LNCaP clone FGC (cell line): ENCODE data around the gene RBM3.
A peak's percentile ranks its signal among the peaks of the same experiment; 100 is the strongest.

ENCODE experiments used
- DNase-seq: peaks from one replicate; pipeline ENCODE4 v3.0.0-alpha.2; 2011; ENCODE audit warnings: low read depth
- H3K4me3 ChIP-seq: 2 replicates; pipeline ENCODE4 v1.5.1; 2011; ENCODE audit warnings: mild to moderate bottlenecking, low read depth, low read length, control low read depth
- TF ChIP-seq, protein P1 (sequence below): IDR thresholded peaks from 2 replicates; pipeline ENCODE4 v1.5.1; 2012; ENCODE audit warnings: mild to moderate bottlenecking; ENCODE audit not compliant: control insufficient read depth, insufficient read depth; ENCODE audit errors: extremely low read depth

Gene RBM3

GRCh38 chrX:48591255-48591791, 17.0 kb downstream of the RBM3 start:
- DNase-seq = no peak
- H3K4me3 ChIP-seq = no peak overlapping the region
- TF ChIP-seq, protein P1, sequence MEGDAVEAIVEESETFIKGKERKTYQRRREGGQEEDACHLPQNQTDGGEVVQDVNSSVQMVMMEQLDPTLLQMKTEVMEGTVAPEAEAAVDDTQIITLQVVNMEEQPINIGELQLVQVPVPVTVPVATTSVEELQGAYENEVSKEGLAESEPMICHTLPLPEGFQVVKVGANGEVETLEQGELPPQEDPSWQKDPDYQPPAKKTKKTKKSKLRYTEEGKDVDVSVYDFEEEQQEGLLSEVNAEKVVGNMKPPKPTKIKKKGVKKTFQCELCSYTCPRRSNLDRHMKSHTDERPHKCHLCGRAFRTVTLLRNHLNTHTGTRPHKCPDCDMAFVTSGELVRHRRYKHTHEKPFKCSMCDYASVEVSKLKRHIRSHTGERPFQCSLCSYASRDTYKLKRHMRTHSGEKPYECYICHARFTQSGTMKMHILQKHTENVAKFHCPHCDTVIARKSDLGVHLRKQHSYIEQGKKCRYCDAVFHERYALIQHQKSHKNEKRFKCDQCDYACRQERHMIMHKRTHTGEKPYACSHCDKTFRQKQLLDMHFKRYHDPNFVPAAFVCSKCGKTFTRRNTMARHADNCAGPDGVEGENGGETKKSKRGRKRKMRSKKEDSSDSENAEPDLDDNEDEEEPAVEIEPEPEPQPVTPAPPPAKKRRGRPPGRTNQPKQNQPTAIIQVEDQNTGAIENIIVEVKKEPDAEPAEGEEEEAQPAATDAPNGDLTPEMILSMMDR = no peak

GRCh38 chrX:48592971-48593370, 18.7 kb downstream of the RBM3 start:
- DNase-seq = no peak
- TF ChIP-seq, protein P1 = no peak
- no peak overlapping the region for H3K4me3 ChIP-seq

DNA sequence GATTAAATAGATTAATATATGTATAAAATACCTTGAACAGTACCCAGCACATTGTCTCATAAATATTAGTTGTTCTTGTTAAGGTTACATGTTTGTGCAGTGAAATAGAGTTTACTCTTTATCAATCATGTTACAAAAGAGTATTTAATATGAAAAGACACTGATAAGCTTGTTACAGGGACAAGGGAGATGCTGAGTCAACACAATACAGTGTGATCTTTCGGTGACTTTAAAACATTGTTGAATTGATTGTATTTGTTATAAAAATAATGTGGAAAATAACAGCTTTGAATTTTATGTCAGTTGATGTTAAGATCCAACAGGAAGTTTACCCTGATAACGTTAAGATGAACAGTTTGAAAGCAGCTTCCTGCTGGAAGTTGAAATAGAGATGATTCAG, 21.6 kb downstream of the RBM3 start:
- no peak overlapping the region for H3K4me3 ChIP-seq
- DNase-seq = no peak
- TF ChIP-seq, protein P1 = no peak

DNA sequence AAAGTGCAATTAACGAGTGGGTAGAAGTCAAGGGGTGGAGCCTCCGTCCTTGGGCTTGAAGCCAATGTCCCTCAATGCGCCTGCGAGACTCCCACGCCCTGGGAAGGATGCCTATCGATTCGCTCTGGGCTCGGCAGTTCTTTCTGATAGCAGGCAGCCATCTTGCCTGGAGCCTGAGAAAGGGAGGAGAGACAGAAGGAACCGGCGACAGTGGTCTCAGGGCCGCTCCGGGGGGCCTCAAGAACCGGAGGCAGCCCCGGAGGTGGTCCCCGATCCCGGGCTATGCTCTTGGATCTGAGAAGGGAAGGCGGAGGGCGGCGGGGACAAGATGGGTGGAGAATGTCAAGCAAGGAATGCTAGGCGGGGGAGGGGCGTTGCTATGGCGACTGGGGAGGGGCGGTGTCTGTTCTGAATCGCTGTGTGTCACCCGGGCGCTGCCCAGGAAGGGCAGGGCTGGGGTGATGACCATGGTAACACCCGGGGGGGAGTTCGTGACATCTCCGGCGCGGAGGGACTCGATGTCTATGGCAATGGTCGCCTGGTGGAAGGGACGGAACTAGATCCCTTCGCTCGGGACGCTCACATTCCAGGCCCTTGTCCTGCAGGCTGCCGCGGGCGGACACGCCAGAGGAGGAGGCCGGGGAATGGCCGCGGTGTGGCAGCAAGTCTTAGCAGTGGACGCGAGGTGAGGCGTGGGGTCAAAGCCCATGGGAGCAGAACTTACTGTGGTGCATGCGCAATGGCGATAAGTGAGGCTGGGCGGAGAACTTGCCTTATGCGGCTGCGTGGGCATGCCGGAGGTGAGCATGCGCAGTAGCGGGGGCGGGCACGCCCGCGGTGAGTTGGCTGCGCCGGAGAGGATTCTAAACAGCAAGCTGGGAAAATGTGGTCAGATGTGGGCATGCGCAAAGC, 23.3 kb downstream of the RBM3 start, which contains the start of gene WDR13:
WDR13 (plus strand) TSS at position 140 of the 912 bp plus-strand sequence; CDS start at position 645, 505 bp downstream.
- peak within 1 kb of the TSS; percentile 79 for H3K4me3 ChIP-seq
- TF ChIP-seq, protein P1 = no peak
- DNase-seq = peak; percentile 94

DNA sequence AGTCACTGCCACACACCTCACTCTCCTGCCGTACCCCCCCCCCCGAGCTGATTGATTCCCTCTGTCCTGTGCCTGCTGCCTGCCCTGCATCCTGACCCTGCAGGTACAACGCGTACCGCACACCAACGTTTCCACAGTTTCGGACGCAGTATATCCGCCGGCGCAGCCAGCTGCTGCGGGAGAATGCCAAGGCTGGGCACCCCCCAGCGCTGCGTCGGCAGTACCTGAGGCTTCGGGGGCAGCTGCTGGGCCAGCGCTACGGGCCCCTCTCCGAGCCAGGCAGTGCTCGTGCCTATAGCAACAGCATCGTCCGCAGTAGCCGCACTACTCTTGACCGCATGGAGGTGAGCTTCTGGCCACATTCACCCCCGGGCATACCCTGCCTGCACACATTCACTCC, 24.3 kb downstream of the RBM3 start:
- TF ChIP-seq, protein P1 = no peak
- no peak for DNase-seq
- peak overlapping the region; percentile 79 for H3K4me3 ChIP-seq

DNA sequence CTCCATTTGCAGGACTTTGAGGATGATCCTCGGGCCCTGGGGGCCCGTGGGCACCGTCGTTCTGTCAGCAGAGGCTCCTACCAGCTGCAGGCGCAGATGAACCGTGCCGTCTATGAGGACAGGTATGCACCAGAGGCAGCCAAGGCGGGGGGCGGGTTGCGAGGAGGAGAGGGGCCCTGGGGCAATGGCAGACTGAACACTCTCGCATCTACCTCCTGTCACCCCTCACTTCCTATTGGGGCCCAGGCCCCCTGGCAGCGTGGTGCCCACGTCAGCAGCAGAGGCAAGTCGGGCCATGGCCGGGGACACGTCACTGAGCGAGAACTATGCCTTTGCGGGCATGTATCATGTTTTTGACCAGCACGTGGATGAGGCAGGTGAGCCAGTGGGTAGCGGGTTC, 25.1 kb downstream of the RBM3 start:
- TF ChIP-seq, protein P1 = no peak
- H3K4me3 ChIP-seq = no peak overlapping the region
- DNase-seq = no peak

GRCh38 chrX:48600226-48600625, 25.9 kb downstream of the RBM3 start:
- DNase-seq = no peak
- TF ChIP-seq, protein P1 = no peak
- no peak overlapping the region for H3K4me3 ChIP-seq
